Mononuclear cell (primary cell): ENCODE measurements around the gene FGFR3. TPM values are rescaled to one million over a fixed set of nuclear protein-coding genes. Genes with fewer than 3 reads are reported as not detected.

Experiments used
- H3K27me3 ChIP-seq: 2 replicates; pipeline ENCODE4 v1.6.0; 2011; ENCODE audit warnings: low read length, control low read depth; ENCODE audit not compliant: insufficient read depth
- H3K4me1 ChIP-seq: 2 replicates; pipeline ENCODE4 v1.5.1; 2011; ENCODE audit warnings: mild to moderate bottlenecking, low read length, control low read depth; ENCODE audit not compliant: insufficient read depth
- H3K4me3 ChIP-seq: 2 replicates; pipeline ENCODE4 v1.5.1; 2011; ENCODE audit warnings: mild to moderate bottlenecking, low read length, moderate library complexity
- H3K9me3 ChIP-seq: 2 replicates; pipeline ENCODE4 v1.5.1; 2011; ENCODE audit warnings: low read depth, mild to moderate bottlenecking, control low read depth, low read length
- total RNA-seq: library from RNA; depleted of rRNA; stranded (reverse); fragments of >200 nt; gene quantifications from one replicate; pipeline ENCODE4 v1.2.3, GENCODE V29; 2012

FGFR3 gene
- total RNA-seq, 1 donor = under 0.01 TPM

DNA sequence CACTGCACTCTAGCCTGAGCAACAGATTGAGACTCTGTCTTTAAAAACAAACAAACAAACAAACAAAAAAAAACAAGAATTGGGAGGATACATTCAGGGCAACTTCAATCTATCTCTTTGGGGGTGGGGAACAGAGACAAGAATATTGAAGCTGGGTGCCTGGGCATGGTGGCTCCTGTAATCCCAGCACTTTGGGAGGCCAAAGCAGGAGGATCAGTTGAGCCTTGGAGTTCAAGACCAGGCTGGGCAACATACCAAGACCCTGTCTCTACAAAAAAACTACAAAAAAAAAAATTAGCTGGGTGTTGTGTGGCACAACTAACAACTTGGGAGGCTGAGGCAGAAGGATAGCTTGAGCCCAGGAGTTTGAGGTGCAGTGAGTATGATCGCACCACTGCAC, 61.7 kb downstream of the FGFR3 start:
- H3K4me3 ChIP-seq = no peak overlapping the region
- no peaks in the 10 kb centered on the region for H3K9me3 ChIP-seq
- no peaks in the 10 kb centered on the region for H3K27me3 ChIP-seq
- H3K4me1 ChIP-seq = peaks cover 23% of the 10 kb centered on the region

DNA sequence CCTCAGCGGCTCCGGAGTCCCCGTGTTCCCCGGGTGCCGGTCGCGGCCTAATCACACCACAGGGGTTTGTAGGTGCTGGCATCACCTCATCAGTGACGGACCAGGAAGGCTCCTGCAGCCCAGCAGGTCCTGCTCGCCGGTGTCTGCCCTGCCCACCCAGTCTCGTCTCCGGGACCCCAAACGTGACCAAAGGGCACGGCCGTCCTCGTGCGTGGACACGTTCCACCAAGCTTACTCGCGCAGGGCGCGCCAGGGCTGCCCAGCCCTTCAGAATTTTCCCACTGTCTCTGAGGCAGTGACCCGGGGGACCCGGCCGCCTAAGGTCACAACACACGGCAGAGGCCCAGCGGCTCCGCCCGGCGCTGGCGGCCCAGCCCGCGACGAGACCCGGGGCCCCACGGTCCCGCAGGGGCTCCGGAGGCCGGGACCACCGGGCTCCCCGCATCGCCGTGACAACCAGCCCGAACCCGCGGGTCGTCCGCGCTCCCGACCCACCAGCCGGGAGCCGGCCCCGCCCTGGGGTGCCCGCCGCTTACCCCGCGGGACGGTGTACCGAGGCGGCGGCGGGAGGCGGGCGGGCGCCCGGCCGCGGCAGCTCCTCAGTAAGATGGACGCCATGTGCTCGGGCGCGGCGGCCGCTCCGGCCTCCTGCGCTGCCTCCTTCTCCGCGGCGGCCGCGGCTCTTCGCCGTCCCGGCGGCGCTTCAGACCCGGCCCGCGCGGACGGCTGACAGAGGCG, 62.4 kb downstream of the FGFR3 start:
- Histone ChIP-seq H3K27me3 (no peaks in the 10 kb centered on the region), H3K4me3 (peak overlapping the region; percentile 74), H3K9me3 (no peaks in the 10 kb centered on the region), H3K4me1 (peaks cover 23% of the 10 kb centered on the region)

DNA sequence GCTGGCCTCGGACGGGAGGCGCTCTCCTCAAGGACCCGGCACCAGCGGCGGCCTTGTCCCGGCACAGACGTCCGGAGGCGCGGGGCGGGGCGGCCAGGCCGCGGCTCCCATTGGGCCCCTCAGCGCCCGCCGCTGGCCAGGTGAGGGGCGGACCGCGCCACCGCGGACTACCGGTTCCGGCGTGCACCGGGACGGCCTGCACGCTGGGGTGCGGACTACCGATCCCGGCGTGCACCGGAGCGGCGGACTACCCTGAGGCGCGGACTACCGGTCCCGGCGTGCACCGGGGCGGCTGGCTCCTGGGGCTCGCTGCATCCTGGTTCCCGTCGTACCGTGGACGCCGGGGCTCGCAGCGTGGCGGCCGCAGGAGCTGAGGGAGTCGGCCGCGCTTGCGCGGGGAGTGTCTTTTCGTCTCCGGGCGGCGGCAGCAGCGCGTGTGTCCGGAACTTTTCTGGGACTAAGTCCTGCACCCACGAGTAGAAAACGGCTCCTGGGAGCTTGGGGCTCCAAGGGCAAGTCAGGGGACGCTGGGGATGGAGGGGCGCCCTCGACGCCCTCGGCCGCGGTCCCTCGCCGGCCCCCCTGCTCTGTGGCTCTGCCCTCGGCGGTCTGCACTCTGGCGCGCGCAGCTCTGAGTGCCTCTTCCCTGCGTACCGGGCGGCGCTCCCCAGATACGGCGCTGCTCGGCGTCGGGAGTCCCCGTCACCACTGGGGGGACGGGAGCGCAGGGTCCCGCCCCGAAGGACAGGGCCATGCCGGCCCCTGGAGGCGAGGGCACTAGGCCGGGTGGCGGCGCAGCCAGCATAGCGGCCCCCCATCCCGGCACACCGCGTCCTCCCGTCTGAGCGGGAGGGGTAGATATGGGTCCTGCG, 63.2 kb downstream of the FGFR3 start, which contains the start of gene LETM1:
Gene LETM1 (minus strand): TSS at position 86 of the 872 bp plus-strand sequence. CDS start 206 bp downstream, outside the sequence.
- Histone ChIP-seq H3K4me3 (peak within 1 kb of the TSS; percentile 74), H3K9me3 (no peaks in the 10 kb centered on the region), H3K4me1 (peaks cover 23% of the 10 kb centered on the region), H3K27me3 (no peaks in the 10 kb centered on the region)

DNA sequence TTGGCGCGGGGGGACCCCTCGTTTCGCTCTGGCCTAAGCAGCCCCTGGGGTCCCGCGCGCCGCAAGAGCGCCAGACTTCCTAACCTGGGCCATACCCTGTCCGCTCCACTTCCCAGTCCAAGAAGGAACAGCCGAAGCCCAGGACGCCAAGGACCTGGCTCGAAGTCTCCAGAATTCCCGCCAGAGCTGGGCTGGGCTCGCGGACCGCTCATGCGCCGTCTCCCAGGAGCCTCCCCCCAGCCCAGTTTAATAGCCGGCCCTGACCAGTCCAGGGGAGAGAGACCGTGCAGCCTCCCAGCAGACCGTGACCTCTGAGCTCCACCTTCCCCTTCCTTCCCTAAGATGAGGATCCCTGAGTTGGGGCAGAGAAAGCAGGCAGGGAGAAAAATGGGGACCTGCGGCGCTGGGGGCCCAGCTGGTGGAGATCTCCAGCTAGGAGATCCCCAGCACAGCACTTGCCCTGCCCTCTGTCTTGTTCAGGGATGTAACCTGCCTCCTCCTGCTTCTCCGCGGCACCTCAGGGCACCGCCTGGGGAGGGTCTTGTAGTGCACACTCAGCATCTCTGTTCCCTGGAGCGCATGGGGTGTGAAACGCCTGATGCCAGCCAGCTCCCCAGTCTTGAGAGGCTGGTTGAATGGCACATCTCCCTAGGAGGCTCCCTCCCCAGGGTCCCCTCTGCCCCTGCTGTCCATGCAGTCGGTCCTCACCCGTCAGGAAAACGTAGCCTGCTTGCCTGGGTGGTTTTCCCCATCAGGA, 64.0 kb downstream of the FGFR3 start:
- Histone ChIP-seq H3K4me3 (peak overlapping the region; percentile 74), H3K4me1 (peaks cover 28% of the 10 kb centered on the region), H3K9me3 (no peaks in the 10 kb centered on the region), H3K27me3 (no peaks in the 10 kb centered on the region)

DNA sequence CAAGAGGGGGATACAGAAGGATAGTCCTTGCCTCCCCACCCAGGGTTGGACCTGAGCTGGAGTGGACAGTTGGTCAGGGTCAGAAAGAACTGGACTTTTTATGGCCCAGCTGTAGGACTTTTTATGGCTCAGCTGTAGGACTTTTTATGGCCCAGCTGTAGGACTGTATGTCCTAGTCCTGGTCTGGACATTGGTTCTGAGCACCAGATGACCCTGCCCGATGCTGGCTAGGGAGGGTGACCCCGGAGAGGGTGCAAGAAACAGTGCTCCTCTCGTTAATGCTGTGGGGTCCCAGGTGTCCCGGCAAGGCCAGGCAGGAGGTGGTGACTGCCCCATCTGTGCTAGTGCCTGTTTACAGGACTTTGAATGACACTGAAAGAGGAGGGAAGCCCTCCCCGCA, 64.8 kb downstream of the FGFR3 start:
- Histone ChIP-seq H3K9me3 (no peaks in the 10 kb centered on the region), H3K4me3 (no peak overlapping the region), H3K4me1 (peaks cover 35% of the 10 kb centered on the region), H3K27me3 (no peaks in the 10 kb centered on the region)

Other genes with a start within 250 kb of the FGFR3 start
- 2.2 TPM for gene FAM53A, start 109.0 kb upstream of the FGFR3 start, total RNA-seq
- gene SLBP, start 81.0 kb upstream of the FGFR3 start, total RNA-seq = 61.9 TPM
- 12.1 TPM for gene TMEM129, start 72.0 kb upstream of the FGFR3 start, total RNA-seq
- gene TACC3, start 71.8 kb upstream of the FGFR3 start, total RNA-seq = 27.0 TPM
- 16.0 TPM for gene LETM1, start 62.9 kb downstream of the FGFR3 start, total RNA-seq
- 45.3 TPM for gene NSD2, start 78.1 kb downstream of the FGFR3 start, total RNA-seq
- 17.9 TPM for gene NELFA, start 215.7 kb downstream of the FGFR3 start, total RNA-seq